Adrenal gland (tissue), 5 donors: ENCODE results near the gene GCNT3.

Experiments
- POLR2A ChIP-seq, 2 donors: fragments of 450-650 bp; IDR thresholded peaks; one replicate each; pipeline ENCODE4 v1.6.1; 2017; ENCODE audit warnings: antibody characterized with exemption in 2 of 2, mild to moderate bottlenecking in 2 of 2, moderate library complexity in 1 of 2
- TF ChIP-seq, protein P1 (sequence below), 6 experiments: fragments of 450-650 bp in 4 of 6; fragments of 200-600 bp in 2 of 6; sonication (generic) in 1 of 6; IDR thresholded peaks; 1 replicate in 5 of 6; 2 replicates in 1 of 6; pipeline versions ENCODE4 v1.5.1 to v1.8.0; 2016 to 2021; ENCODE audit warnings: antibody characterized with exemption in 6 of 6, mild to moderate bottlenecking in 2 of 6, moderate library complexity in 1 of 6
- donor health status: DM: no; HTN: no; CAD: no.

DNA sequence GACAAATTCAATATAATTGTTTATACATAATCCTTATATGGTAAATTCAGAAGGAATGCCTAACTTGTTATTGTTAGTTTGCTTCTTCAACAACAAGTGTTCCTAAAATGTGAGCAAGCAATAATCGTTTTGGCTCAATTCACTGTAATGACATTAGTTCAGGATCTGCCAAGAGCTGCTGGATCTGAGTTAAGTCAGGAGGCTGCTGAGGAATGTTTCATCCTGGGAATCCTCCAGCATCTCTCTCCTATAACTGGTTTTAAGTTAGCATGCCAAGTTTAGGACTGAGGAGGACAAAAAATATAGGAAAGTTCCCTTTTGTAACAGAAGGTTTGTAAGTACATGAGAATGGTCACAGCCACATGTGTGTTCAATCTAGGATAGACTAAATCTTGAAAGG lies 50.7 kb downstream of the GCNT3 start:
- TF ChIP-seq, protein P1, sequence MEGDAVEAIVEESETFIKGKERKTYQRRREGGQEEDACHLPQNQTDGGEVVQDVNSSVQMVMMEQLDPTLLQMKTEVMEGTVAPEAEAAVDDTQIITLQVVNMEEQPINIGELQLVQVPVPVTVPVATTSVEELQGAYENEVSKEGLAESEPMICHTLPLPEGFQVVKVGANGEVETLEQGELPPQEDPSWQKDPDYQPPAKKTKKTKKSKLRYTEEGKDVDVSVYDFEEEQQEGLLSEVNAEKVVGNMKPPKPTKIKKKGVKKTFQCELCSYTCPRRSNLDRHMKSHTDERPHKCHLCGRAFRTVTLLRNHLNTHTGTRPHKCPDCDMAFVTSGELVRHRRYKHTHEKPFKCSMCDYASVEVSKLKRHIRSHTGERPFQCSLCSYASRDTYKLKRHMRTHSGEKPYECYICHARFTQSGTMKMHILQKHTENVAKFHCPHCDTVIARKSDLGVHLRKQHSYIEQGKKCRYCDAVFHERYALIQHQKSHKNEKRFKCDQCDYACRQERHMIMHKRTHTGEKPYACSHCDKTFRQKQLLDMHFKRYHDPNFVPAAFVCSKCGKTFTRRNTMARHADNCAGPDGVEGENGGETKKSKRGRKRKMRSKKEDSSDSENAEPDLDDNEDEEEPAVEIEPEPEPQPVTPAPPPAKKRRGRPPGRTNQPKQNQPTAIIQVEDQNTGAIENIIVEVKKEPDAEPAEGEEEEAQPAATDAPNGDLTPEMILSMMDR (IDR thresholded peaks at IDR 0.05) = no peak
- no peak for TF ChIP-seq POLR2A (IDR thresholded peaks at IDR 0.05)
